ENCODE results near the gene MXI1. TPM values are rescaled to one million over a fixed set of nuclear protein-coding genes. Genes with fewer than 3 reads are reported as not detected.

Gene MXI1
- total and polyA plus RNA-seq, 2 donors (not counting 1 experiment from before 2014, with no cell fraction given): 12.0 to 32.4 TPM

- Histone ChIP-seq H3K9ac (ENCODE audit: low read length) (no peak overlapping the region), H3K9me3 (ENCODE audit: control extremely low read depth in 1 of 3, control insufficient read depth in 2 of 3, insufficient read depth in 1 of 3, low read length in 2 of 3) (no peaks in the 10 kb centered on the region), H3K4me3 (ENCODE audit: control extremely low read depth in 1 of 5, extremely low read depth in 1 of 5, insufficient read depth in 1 of 5, low read depth in 2 of 5, low read length in 4 of 5) (no peak overlapping the region), H3K36me3 (replicated peaks in 1 of 2; ENCODE audit: control extremely low read depth in 1 of 2, control insufficient read depth in 1 of 2, extremely low read depth in 1 of 2, insufficient read depth in 2 of 2, low read length in 1 of 2) (no peaks in the 10 kb centered on the region), H3K79me2 (ENCODE audit: control insufficient read depth, insufficient read depth, low read length) (peaks cover 22% of the 10 kb centered on the region), H3K4me1 (ENCODE audit: control insufficient read depth in 2 of 2, insufficient read depth in 2 of 2, low read length in 2 of 2) (peaks cover 19 to 23% of the 10 kb centered on the region in 2 donors), H3K27ac (ENCODE audit: low read length in 2 of 2) (no peak overlapping the region), H3K4me2 (replicated peaks; ENCODE audit: low read depth, low read length, poor library complexity, severe bottlenecking) (no peak overlapping the region), H3K27me3 (replicated peaks in 1 of 4; ENCODE audit: control extremely low read depth in 1 of 4, control insufficient read depth in 3 of 4, insufficient read depth in 4 of 4, low read length in 3 of 4) (no peaks in the 10 kb centered on the region), H2AFZ (ENCODE audit: insufficient read depth, low read depth, low read length, poor library complexity, severe bottlenecking) (no peak overlapping the region), H4K20me1 (ENCODE audit: control insufficient read depth, insufficient read depth, low read length, poor library complexity, severe bottlenecking) (peaks cover 11% of the 10 kb centered on the region)
- Mint-ChIP-seq H3K9me3 (ENCODE audit: insufficient read depth) (no peaks in the 10 kb centered on the region), H3K4me3 (no peak overlapping the region), H3K27ac (no peak overlapping the region), H3K27me3 (peaks cover 2% of the 10 kb centered on the region), H3K4me1 (peaks cover 30% of the 10 kb centered on the region)
- TF ChIP-seq CTCF (IDR thresholded peaks at IDR 0.05) (no peak), EZH2 (IDR thresholded peaks at IDR 0.05; ENCODE audit: borderline replicate concordance, insufficient read depth, low read depth, low read length, poor library complexity, severe bottlenecking) (no peak)
- POLR2A ChIA-PET: interaction anchor here (1.5 kb wide), 1 partner anchor 241 kb away, joined by 5 read pairs; no protein-coding TSS in a partner anchor
- CTCF ChIA-PET: interaction anchor here (0.6 to 8.0 kb wide), 18 partner anchors 12 to 365 kb away, joined by 3 to 143 read pairs (median 5); no protein-coding TSS in a partner anchor
- intact Hi-C loops (cut with micrococcal nuclease): loop anchor here (2.0 to 10.0 kb wide), 2 partner anchors 365 to 437 kb away; no protein-coding TSS in a partner anchor
- DNase-seq: no peak
- ATAC-seq (ENCODE audit: low read depth): no peak
- 100% methylated on average over 1 of the region's 4 CpGs for WGBS (ENCODE audit: insufficient coverage)
Measured at GRCh38 chr10:110307805-110308204, 100.4 kb downstream of the MXI1 start.

GRCh38 chr10:110310741-110311140 lies 103.3 kb downstream of the MXI1 start:
- H3K4me2 ChIP-seq (replicated peaks; ENCODE audit: low read depth, low read length, poor library complexity, severe bottlenecking): no peak overlapping the region
- H3K4me1 ChIP-seq (ENCODE audit: control insufficient read depth in 2 of 2, insufficient read depth in 2 of 2, low read length in 2 of 2): peaks cover 7% of the 10 kb centered on the region in 2 donors
- Mint-ChIP-seq H3K4me3 (no peak overlapping the region), H3K9me3 (ENCODE audit: insufficient read depth) (no peaks in the 10 kb centered on the region), H3K27me3 (peaks cover 4% of the 10 kb centered on the region), H3K4me1 (peaks cover 13% of the 10 kb centered on the region), H3K27ac (no peak overlapping the region)
- H3K79me2 ChIP-seq (ENCODE audit: control insufficient read depth, insufficient read depth, low read length): no peaks in the 10 kb centered on the region
- H4K20me1 ChIP-seq (ENCODE audit: control insufficient read depth, insufficient read depth, low read length, poor library complexity, severe bottlenecking): no peaks in the 10 kb centered on the region
- H2AFZ ChIP-seq (ENCODE audit: insufficient read depth, low read depth, low read length, poor library complexity, severe bottlenecking): no peak overlapping the region
- no peak overlapping the region for H3K9ac ChIP-seq (ENCODE audit: low read length)
- no peak overlapping the region for H3K27ac ChIP-seq (ENCODE audit: low read length in 2 of 2)
- TF ChIP-seq CTCF (IDR thresholded peaks at IDR 0.05) (no peak), EZH2 (IDR thresholded peaks at IDR 0.05; ENCODE audit: borderline replicate concordance, insufficient read depth, low read depth, low read length, poor library complexity, severe bottlenecking) (no peak)
- ATAC-seq (ENCODE audit: low read depth) (no peak), DNase-seq (no peak)
- H3K9me3 ChIP-seq (ENCODE audit: control extremely low read depth in 1 of 3, control insufficient read depth in 2 of 3, insufficient read depth in 1 of 3, low read length in 2 of 3): no peaks in the 10 kb centered on the region
- ChIA-PET POLR2A (no interaction called here), CTCF (interaction anchor here (0.6 to 8.0 kb wide), 16 partner anchors 16 to 373 kb away, joined by 3 to 143 read pairs (median 4); no protein-coding TSS in a partner anchor)
- no peaks in the 10 kb centered on the region for H3K36me3 ChIP-seq (replicated peaks in 1 of 2; ENCODE audit: control extremely low read depth in 1 of 2, control insufficient read depth in 1 of 2, extremely low read depth in 1 of 2, insufficient read depth in 2 of 2, low read length in 1 of 2)
- 88% methylated on average over 1 of the region's 3 CpGs for WGBS (ENCODE audit: insufficient coverage)
- H3K27me3 ChIP-seq (replicated peaks in 1 of 4; ENCODE audit: control extremely low read depth in 1 of 4, control insufficient read depth in 3 of 4, insufficient read depth in 4 of 4, low read length in 3 of 4): no peaks in the 10 kb centered on the region
- no peak overlapping the region for H3K4me3 ChIP-seq (ENCODE audit: control extremely low read depth in 1 of 5, extremely low read depth in 1 of 5, insufficient read depth in 1 of 5, low read depth in 2 of 5, low read length in 4 of 5)
- intact Hi-C loops (cut with micrococcal nuclease): loop anchor here (1.0 kb wide), 5 partner anchors 45 to 290 kb away; partner anchors contain the start of gene SMC3
